IMR-90 (cell line): ENCODE results near the gene ANK3. TPM values are rescaled to one million over a fixed set of nuclear protein-coding genes. Genes with fewer than 3 reads are reported as not detected.
A peak's percentile ranks its signal among the peaks of the same experiment; 100 is the strongest.

Experiments used
- ATAC-seq: fragments of 200-7000 bp; cut with Tn5 transposase; 2 replicates; pipeline ENCODE4 v1.9.1; 2020; ENCODE audit warnings: low read depth, mild to moderate bottlenecking, moderate library complexity
- BruUV-seq: library from RNA; stranded (reverse); fragments of 400-500 nt; replicated peaks from 2 replicates; lab custom pipeline; 2021; lab: Mats Ljungman, UMichigan
- CTCF ChIA-PET: fragments of 300-600 bp; formaldehyde crosslinking; extraction: SDS; loops from one replicate; lab custom pipeline; 2021; ENCODE audit warnings: antibody characterized with exemption; lab: Yijun Ruan, JAX
- POLR2A ChIA-PET: fragments of 300-600 bp; sonication (Branson Sonifier 250); formaldehyde crosslinking; loops from one replicate; lab custom pipeline; 2022; ENCODE audit warnings: antibody characterized with exemption; ENCODE audit not compliant: unreplicated experiment; lab: Charles Lee
- DNase-seq: peaks from one replicate; pipeline ENCODE4 v3.0.0; 2013
- H2AFZ ChIP-seq: replicated peaks from 2 replicates; pipeline ENCODE3; 2013; ENCODE audit warnings: low read length, mild to moderate bottlenecking; ENCODE audit not compliant: poor library complexity
- H2AK5ac ChIP-seq: 2 replicates; pipeline ENCODE4 v1.6.1; 2013; ENCODE audit warnings: low read depth, low read length, inconsistent platforms
- H2AK9ac ChIP-seq: replicated peaks from 2 replicates; pipeline ENCODE3; 2013; ENCODE audit warnings: mild to moderate bottlenecking, low read depth, low read length, moderate library complexity; ENCODE audit not compliant: poor library complexity
- H2BK120ac ChIP-seq: 2 replicates; pipeline ENCODE4 v1.6.1; 2013; ENCODE audit warnings: low read depth, low read length, inconsistent platforms
- H2BK15ac ChIP-seq: 3 replicates; pipeline ENCODE4 v1.6.1; 2013; ENCODE audit warnings: low read depth, low read length, inconsistent platforms
- H2BK20ac ChIP-seq: 2 replicates; pipeline ENCODE4 v1.6.1; 2013; ENCODE audit warnings: low read depth, mild to moderate bottlenecking, inconsistent platforms, low read length, moderate library complexity
- H2BK5ac ChIP-seq: 2 replicates; pipeline ENCODE4 v1.6.1; 2013; ENCODE audit warnings: mild to moderate bottlenecking, low read depth, low read length, inconsistent platforms; ENCODE audit not compliant: poor library complexity, severe bottlenecking
- H3K14ac ChIP-seq: replicated peaks from 2 replicates; pipeline ENCODE4 v1.6.1; 2013; ENCODE audit warnings: low read depth, low read length, inconsistent platforms
- H3K18ac ChIP-seq: 2 replicates; pipeline ENCODE4 v1.6.1; 2013; ENCODE audit warnings: low read depth, low read length, control low read depth
- H3K23ac ChIP-seq: 2 replicates; pipeline ENCODE4 v1.6.1; 2013; ENCODE audit warnings: low read depth, low read length, inconsistent platforms
- H3K27ac ChIP-seq: 2 replicates; pipeline ENCODE4 v1.5.1; 2013; ENCODE audit warnings: mild to moderate bottlenecking, control low read depth, low read length; ENCODE audit not compliant: insufficient read depth
- H3K27me3 ChIP-seq: 2 replicates; pipeline ENCODE4 v1.6.1; 2013; ENCODE audit warnings: low read length; ENCODE audit not compliant: control insufficient read depth, insufficient read depth
- H3K36me3 ChIP-seq: 2 replicates; pipeline ENCODE4 v1.6.1; 2013; ENCODE audit warnings: low read length, mixed read lengths; ENCODE audit not compliant: control insufficient read depth, insufficient read depth
- H3K4ac ChIP-seq: 2 replicates; pipeline ENCODE4 v1.6.1; 2013; ENCODE audit warnings: low read depth, low read length, inconsistent platforms
- H3K4me1 ChIP-seq: 2 replicates; pipeline ENCODE4 v1.6.1; 2013; ENCODE audit warnings: low read length, mixed read lengths; ENCODE audit not compliant: control insufficient read depth, insufficient read depth
- H3K4me2 ChIP-seq: 2 replicates; pipeline ENCODE4 v1.6.1; 2013; ENCODE audit warnings: low read depth, mild to moderate bottlenecking, control low read depth, low read length, moderate library complexity
- H3K4me3 ChIP-seq: 2 replicates; pipeline ENCODE4 v1.5.1; 2013; ENCODE audit warnings: low read depth, mild to moderate bottlenecking, control low read depth, low read length, moderate library complexity; ENCODE audit not compliant: insufficient read depth
- H3K56ac ChIP-seq: 2 replicates; pipeline ENCODE4 v1.6.1; 2013; ENCODE audit warnings: low read length, inconsistent platforms; ENCODE audit not compliant: insufficient read depth; ENCODE audit errors: extremely low read depth
- H3K79me1 ChIP-seq, 2 experiments: 2 replicates each; pipeline ENCODE4 v1.6.1; 2013; ENCODE audit warnings: low read length in 2 of 2, inconsistent platforms in 1 of 2, low read depth in 1 of 2
- H3K9ac ChIP-seq: 2 replicates; pipeline ENCODE4 v1.6.1; 2013; ENCODE audit warnings: low read depth, low read length, control low read depth
- H3K9me1 ChIP-seq: 2 replicates; pipeline ENCODE4 v1.6.1; 2013; ENCODE audit warnings: low read length, inconsistent platforms; ENCODE audit not compliant: insufficient read depth
- H3K9me3 ChIP-seq: 2 replicates; pipeline ENCODE4 v1.6.1; 2013; ENCODE audit warnings: low read length; ENCODE audit not compliant: control insufficient read depth, insufficient read depth
- H4K20me1 ChIP-seq: 2 replicates; pipeline ENCODE4 v1.6.1; 2013; ENCODE audit warnings: low read length, inconsistent platforms; ENCODE audit not compliant: insufficient read depth
- H4K5ac ChIP-seq: 2 replicates; pipeline ENCODE4 v1.6.1; 2013; ENCODE audit warnings: mild to moderate bottlenecking, low read depth, low read length, control low read depth
- H4K8ac ChIP-seq, 2 experiments: 2 replicates each; pipeline ENCODE4 v1.6.1; 2013; ENCODE audit warnings: low read depth in 2 of 2, low read length in 2 of 2, control low read depth in 1 of 2, inconsistent platforms in 1 of 2
- H4K91ac ChIP-seq: 2 replicates; pipeline ENCODE4 v1.6.1; 2013; ENCODE audit warnings: low read depth, low read length, inconsistent platforms; ENCODE audit not compliant: insufficient read depth
- POLR2A ChIP-seq: IDR thresholded peaks from 2 replicates; pipeline ENCODE4 v1.6.1; 2012; ENCODE audit warnings: mild to moderate bottlenecking, low read depth, low read length
- RAD21 ChIP-seq: IDR thresholded peaks from 2 replicates; pipeline ENCODE4 v1.6.1; 2012; ENCODE audit warnings: low read length, improper control_type of control experiment
- WGBS, 2 experiments: methylation state at CpG; one replicate each; pipeline versions ENCODE4 v1.1.5 to v1.1.7; 2013; ENCODE audit warnings: missing lambda C conversion rate in 2 of 2; ENCODE audit not compliant: insufficient read length in 1 of 2; ENCODE audit errors: extremely low coverage in 2 of 2; 5-methylcytosine and 5-hydroxymethylcytosine counted together
- dilution Hi-C: fragments of 300-500 bp; cut with HindIII; formaldehyde crosslinking; loops from one replicate; pipeline ENCODE4 v1.14.3; 2018; ENCODE audit warnings: low sequenced_read_pairs; ENCODE audit not compliant: unreplicated experiment
- in situ Hi-C: fragments of 300-500 bp; cut with MboI; formaldehyde crosslinking; loops from 3 replicates; pipeline ENCODE4 v1.14.3; 2019; ENCODE audit warnings: low sequenced_read_pairs, inconsistent platforms, mixed read lengths
- intact Hi-C: fragments of 100-400 bp; cut with micrococcal nuclease; formaldehyde crosslinking; loops from 2 replicates; pipeline ENCODE4 v1.10.0; 2022
- polyA plus RNA-seq, 3 experiments: library from polyadenylated mRNA; depleted of rRNA; stranded (reverse); fragments of >200 nt; gene quantifications; 2 replicates each; pipeline ENCODE4 v1.2.3, GENCODE V29; 2012; ENCODE audit warnings: low replicate concordance in 1 of 3
- total RNA-seq: library from RNA; depleted of rRNA; stranded (reverse); fragments of >200 nt; gene quantifications from 2 replicates; pipeline ENCODE4 v1.2.3, GENCODE V29; 2012
- TF ChIP-seq, protein P1 (sequence below): fragments of 150-350 bp; IDR thresholded peaks from 2 replicates; pipeline ENCODE4 v1.6.1; 2017; ENCODE audit warnings: mild to moderate bottlenecking, antibody characterized with exemption, low read length, low read depth

Gene ANK3
- total and polyA plus RNA-seq, 2 of the 4 experiments (the other 2 are of a cell fraction): 0.63 to 1.8 TPM

- H3K27ac ChIP-seq: no peak overlapping the region
- H3K4me3 ChIP-seq: no peak overlapping the region
Observed at GRCh38 chr10:60430017-60430416, 40.3 kb upstream of the ANK3 start.

More at GRCh38 chr10:60430017-60430416, 40.3 kb upstream of the ANK3 start:
- Histone ChIP-seq H3K9me1 (peaks cover 9% of the 10 kb centered on the region), H4K20me1 (no peaks in the 10 kb centered on the region), H3K4me2 (peak overlapping the region; percentile 53; the same call in 1 of the 2 replicates), H2BK20ac (peak overlapping the region; percentile 54), H3K4me1 (peaks cover 19% of the 10 kb centered on the region), H3K79me1 (no peaks in the 10 kb centered on the region), H3K9ac (no peak overlapping the region), H3K56ac (no peak overlapping the region), H2AK9ac (no peak overlapping the region), H3K27me3 (no peaks in the 10 kb centered on the region), H4K8ac (peak overlapping the region in 1 of 2 experiments; percentile 56; a peak in 2 of 4 replicates), H4K91ac (peak overlapping the region; percentile 74; the same call in 1 of the 2 replicates), H3K18ac (peak overlapping the region; percentile 82; the same call in 1 of the 2 replicates), H3K36me3 (no peaks in the 10 kb centered on the region), H3K23ac (no peak overlapping the region), H2BK5ac (no peak overlapping the region), H3K9me3 (no peaks in the 10 kb centered on the region), H4K5ac (no peak overlapping the region; the same call in 1 of the 2 replicates), H2AK5ac (0 out of 2 replicates have a peak overlapping the region, but pooled peaks have one; percentile 63), H3K14ac (0 out of 2 replicates have a peak overlapping the region, but pooled peaks have one; percentile 41), H3K4ac (peak overlapping the region; percentile 60; the same call in 1 of the 2 replicates), H2AFZ (no peak overlapping the region), H2BK15ac (peak overlapping the region; percentile 25; the same call in 1 of the 3 replicates), H2BK120ac (peak overlapping the region; percentile 60; the same call in 1 of the 2 replicates)
- WGBS, 2 experiments: no CpG with 5 or more reads among the region's 1 CpG
- dilution Hi-C loops (no loop called here), in situ Hi-C loops (loop anchor here (10.0 to 25.0 kb wide), 2 partner anchors 305 to 793 kb away; no protein-coding TSS in a partner anchor), intact Hi-C loops (no loop called here)
- DNase-seq (peak; percentile 82), ATAC-seq (peak; percentile 74)
- POLR2A ChIA-PET: no interaction called here
- CTCF ChIA-PET: interaction anchor here (1.0 to 1.3 kb wide), 2 partner anchors 9 to 310 kb away, joined by 3 to 7 read pairs; no protein-coding TSS in a partner anchor
- no TSS peak for BruUV-seq
- TF ChIP-seq RAD21: 0 out of 2 replicates have a peak, but pooled peaks have one; percentile 17
- TF ChIP-seq, protein P1, sequence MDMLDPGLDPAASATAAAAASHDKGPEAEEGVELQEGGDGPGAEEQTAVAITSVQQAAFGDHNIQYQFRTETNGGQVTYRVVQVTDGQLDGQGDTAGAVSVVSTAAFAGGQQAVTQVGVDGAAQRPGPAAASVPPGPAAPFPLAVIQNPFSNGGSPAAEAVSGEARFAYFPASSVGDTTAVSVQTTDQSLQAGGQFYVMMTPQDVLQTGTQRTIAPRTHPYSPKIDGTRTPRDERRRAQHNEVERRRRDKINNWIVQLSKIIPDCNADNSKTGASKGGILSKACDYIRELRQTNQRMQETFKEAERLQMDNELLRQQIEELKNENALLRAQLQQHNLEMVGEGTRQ: no peak
- TF ChIP-seq POLR2A: no peak
